Lower leg skin (tissue), 4 donors: ENCODE results near the gene RPL18A. TPM values are rescaled to one million over a fixed set of nuclear protein-coding genes. Genes with fewer than 3 reads are reported as not detected.

Source experiments
- DNase-seq, 2 donors: peaks; one replicate each; pipeline ENCODE4 v3.0.0-alpha.2; 2019; ENCODE audit warnings: low spot score in 2 of 2
- H3K4me3 ChIP-seq: fragments of 200-600 bp; sonication (generic); 2 replicates; pipeline ENCODE4 v1.5.1; 2017; ENCODE audit warnings: mild to moderate bottlenecking, low read depth; ENCODE audit not compliant: poor library complexity, severe bottlenecking
- CTCF ChIP-seq, 3 donors: fragments of 450-650 bp; IDR thresholded peaks; one replicate each; pipeline ENCODE4 v1.5.1; 2016; ENCODE audit warnings: antibody characterized with exemption in 3 of 3, mild to moderate bottlenecking in 3 of 3, moderate library complexity in 2 of 3
- POLR2A ChIP-seq, 2 donors: fragments of 450-650 bp; IDR thresholded peaks; one replicate each; pipeline ENCODE4 v1.6.1; 2016 to 2017; ENCODE audit warnings: antibody characterized with exemption in 2 of 2, mild to moderate bottlenecking in 1 of 2, moderate library complexity in 1 of 2
- WGBS, 2 donors: methylation state at CpG; one replicate each; pipeline ENCODE4 v1.1.5; 2018; 5-methylcytosine and 5-hydroxymethylcytosine counted together
- intact Hi-C: fragments of 100-400 bp; cut with DNase I; formaldehyde crosslinking; loops from one replicate; pipeline ENCODE4 v1.15.0; 2023; ENCODE audit warnings: low total_unique reads
- total RNA-seq, 4 donors: library from RNA; depleted of rRNA; stranded (reverse); fragments of >200 nt; gene quantifications; one replicate each; pipeline ENCODE4 v1.1.0, GENCODE V29; 2016

Gene RPL18A
- total RNA-seq, 4 donors from 2014 or later, result 2,094 to 3,301 (median 2,396) TPM

GRCh38 chr19:17843292-17843827 lies 16.4 kb upstream of the RPL18A start:
- 75 to 83% methylated on average over 8 to 9 of the region's 9 CpGs for WGBS, 2 donors
- intact Hi-C loops, result no loop called here
- H3K4me3 ChIP-seq, result no peak overlapping the region
- TF ChIP-seq CTCF (IDR thresholded peaks at IDR 0.05), result no peak
- TF ChIP-seq POLR2A (IDR thresholded peaks at IDR 0.05), result no peak
- no peak for DNase-seq

- intact Hi-C loops, result no loop called here
- no peak for DNase-seq
- 81 to 86% methylated on average over 14 of the region's 14 CpGs for WGBS, 2 donors
- no peak overlapping the region for H3K4me3 ChIP-seq
- TF ChIP-seq POLR2A (IDR thresholded peaks at IDR 0.05) (no peak), CTCF (IDR thresholded peaks at IDR 0.05) (no peak)
Measured at GRCh38 chr19:17843908-17844490, 15.7 kb upstream of the RPL18A start.

- DNase-seq, result no peak
- no peak overlapping the region for H3K4me3 ChIP-seq
- no peak for TF ChIP-seq POLR2A (IDR thresholded peaks at IDR 0.05)
- TF ChIP-seq CTCF (IDR thresholded peaks at IDR 0.05), result no peak
- 87 to 91% methylated on average over 8 of the region's 8 CpGs for WGBS, 2 donors
- intact Hi-C loops, result no loop called here
Measured at GRCh38 chr19:17846146-17846545, 13.6 kb upstream of the RPL18A start.

GRCh38 chr19:17847538-17848366 lies 12.0 kb upstream of the RPL18A start, which contains the start of gene JAK3:
Gene JAK3 (minus strand): TSS chr19:17847982. CDS start chr19:17844417, 3,565 bp downstream.
- DNase-seq, result no peak
- intact Hi-C loops, result no loop called here
- 9 to 16% methylated on average over 32 to 39 of the region's 40 CpGs for WGBS, 2 donors
- H3K4me3 ChIP-seq, result peak within 1 kb of the TSS; percentile 5
- TF ChIP-seq POLR2A (IDR thresholded peaks at IDR 0.05), result no peak
- TF ChIP-seq CTCF (IDR thresholded peaks at IDR 0.05), result no peak

- intact Hi-C loops, result no loop called here
- no peak for TF ChIP-seq POLR2A (IDR thresholded peaks at IDR 0.05)
- no peak for TF ChIP-seq CTCF (IDR thresholded peaks at IDR 0.05)
- DNase-seq, result no peak
- 58 to 64% methylated on average over 14 of the region's 14 CpGs for WGBS, 2 donors
- no peak overlapping the region for H3K4me3 ChIP-seq
Measured at GRCh38 chr19:17848595-17849292, 11.0 kb upstream of the RPL18A start.
